GM12892 (cell line): Measurements from ENCODE around the gene DSCAML1.
A peak's percentile ranks its signal among the peaks of the same experiment; 100 is the strongest.

ENCODE experiments used
- DNase-seq: peaks from one replicate; pipeline ENCODE4 v3.0.0; 2011; ENCODE audit not compliant: insufficient read length
- FAIRE-seq: peaks from 2 replicates; lab custom pipeline; 2011; peaks lifted over from hg19 to GRCh38; lab: Jason Lieb, UNC
- POLR2A ChIP-seq: IDR thresholded peaks from 2 replicates; pipeline ENCODE4 v1.6.1; 2011; ENCODE audit warnings: low read depth, low read length, control low read depth
- POLR2AphosphoS5 ChIP-seq: IDR thresholded peaks from 2 replicates; pipeline ENCODE4 v1.6.1; 2011; ENCODE audit warnings: low read depth, low read length, control low read depth
- TAF1 ChIP-seq: IDR thresholded peaks from 2 replicates; pipeline ENCODE4 v1.6.1; 2011; ENCODE audit warnings: low read depth, mild to moderate bottlenecking, control low read depth, low read length, borderline replicate concordance

Gene DSCAML1

GRCh38 chr11:117710211-117710610, 86.8 kb downstream of the DSCAML1 start:
- DNase-seq (no peak), FAIRE-seq (no peak)
- no peak for TF ChIP-seq POLR2AphosphoS5
- TF ChIP-seq POLR2A = no peak

- FAIRE-seq = no peak
- TF ChIP-seq TAF1 (no peak), POLR2A (no peak), POLR2AphosphoS5 (no peak)
- DNase-seq = no peak
These were observed 90.6 kb downstream of the DSCAML1 start for GRCh38 chr11:117706322-117706814.

- TF ChIP-seq POLR2AphosphoS5 = no peak
- no peak for TF ChIP-seq TAF1
- no peak for TF ChIP-seq POLR2A
- FAIRE-seq = no peak
- DNase-seq = no peak
These were observed 91.2 kb downstream of the DSCAML1 start for GRCh38 chr11:117705866-117706265.

DNA sequence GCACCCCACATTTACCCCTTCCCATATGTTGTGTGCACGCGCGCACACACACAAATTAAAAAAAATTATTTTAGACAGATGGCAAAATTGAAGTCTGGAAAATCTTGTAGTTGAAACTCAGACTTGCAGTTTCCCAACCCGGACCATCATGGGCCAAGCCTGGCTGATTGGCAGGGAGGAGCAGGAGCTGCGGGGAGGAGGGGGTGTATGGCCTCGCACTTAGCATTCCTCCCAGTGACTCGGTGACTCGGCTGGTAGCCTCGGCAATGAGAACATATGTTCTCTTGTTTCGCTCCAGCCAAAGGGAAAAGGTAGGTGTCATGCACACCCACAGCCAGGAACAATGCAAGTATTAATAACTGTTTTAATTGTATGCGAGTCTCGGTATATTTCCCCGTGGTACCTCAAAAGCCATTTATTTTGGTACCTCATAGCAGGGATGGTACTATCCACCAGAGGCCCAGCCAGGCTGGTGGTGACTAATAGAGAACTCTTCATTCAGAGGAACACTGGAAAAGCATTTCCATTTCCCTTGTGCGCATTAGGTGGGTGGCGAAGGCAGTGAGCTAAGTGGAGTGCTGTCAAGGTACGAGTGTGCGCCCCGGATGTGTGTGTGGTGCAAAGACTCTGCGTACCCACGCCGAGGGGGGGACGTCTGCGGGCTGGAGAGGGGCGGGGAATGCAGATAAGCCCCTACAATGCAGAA, 92.5 kb downstream of the DSCAML1 start:
- TF ChIP-seq POLR2AphosphoS5 (no peak), POLR2A (no peak), TAF1 (no peak)
- FAIRE-seq (no peak), DNase-seq (no peak)

DNA sequence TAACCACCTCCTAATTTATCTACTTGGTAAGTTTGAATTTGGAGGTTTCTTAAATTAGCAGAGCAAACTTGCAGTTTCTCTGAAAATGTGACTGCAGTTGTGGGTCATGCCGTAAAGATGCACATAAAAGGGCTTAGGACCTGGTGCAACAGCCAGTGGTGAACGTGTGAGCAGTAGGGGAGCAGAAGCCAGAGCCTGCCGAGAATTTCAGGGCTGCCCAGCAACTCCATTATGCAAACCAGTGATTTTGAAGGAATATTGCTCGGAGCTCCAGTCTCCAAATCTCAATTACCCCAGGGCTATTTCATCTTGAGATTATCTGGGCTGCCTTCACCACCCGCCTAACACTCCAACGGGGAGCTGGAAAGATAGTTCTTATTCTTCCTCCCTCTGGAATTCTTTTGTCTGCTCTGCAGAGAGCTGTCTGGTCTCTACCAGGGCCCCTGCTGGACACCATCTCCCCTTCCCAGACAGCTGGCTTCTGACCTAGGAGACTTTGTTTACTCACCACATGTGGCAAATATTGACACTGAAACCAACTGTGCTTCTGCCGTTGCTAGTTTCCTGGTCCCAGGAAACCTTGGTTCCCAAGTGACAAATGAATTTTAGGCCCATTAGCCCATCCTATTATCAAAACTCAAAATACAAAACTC, 93.9 kb downstream of the DSCAML1 start:
- FAIRE-seq = no peak
- no peak for DNase-seq

GRCh38 chr11:117701781-117702180, 95.2 kb downstream of the DSCAML1 start:
- DNase-seq = no peak
- FAIRE-seq = no peak
- TF ChIP-seq TAF1 (no peak), POLR2AphosphoS5 (no peak), POLR2A (no peak)

More for the DNA sequence above, 93.9 kb downstream of the DSCAML1 start:
- TF ChIP-seq POLR2A (no peak), TAF1 (no peak), POLR2AphosphoS5 (no peak)

DNA sequence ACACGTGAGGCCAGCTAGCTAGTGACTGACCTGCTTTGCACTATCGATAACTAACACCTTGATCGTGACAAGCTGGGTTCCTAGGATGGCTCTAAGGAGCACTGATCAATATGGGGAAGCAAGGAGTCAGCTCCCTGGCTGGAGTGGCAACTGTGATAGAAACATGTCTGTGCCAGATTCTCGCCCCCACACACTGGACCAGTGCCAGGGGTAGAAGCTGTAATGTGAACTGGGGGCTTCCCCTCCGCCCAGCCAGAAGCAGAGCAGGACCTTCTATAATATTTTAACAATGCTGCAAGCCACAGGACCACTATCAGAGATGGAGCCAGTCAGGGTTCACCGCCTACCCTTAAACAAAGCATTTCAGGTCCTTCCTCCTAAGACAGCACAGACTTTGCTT, 96.5 kb downstream of the DSCAML1 start:
- DNase-seq (no peak), FAIRE-seq (peak; percentile 36)
- TF ChIP-seq POLR2A (no peak), TAF1 (no peak), POLR2AphosphoS5 (no peak)

GRCh38 chr11:117697319-117697718, 99.7 kb downstream of the DSCAML1 start:
- DNase-seq = no peak
- TF ChIP-seq POLR2A (no peak), TAF1 (no peak), POLR2AphosphoS5 (no peak)
- no peak for FAIRE-seq

- TF ChIP-seq TAF1 (no peak), POLR2AphosphoS5 (no peak), POLR2A (no peak)
- peak; percentile 40 for FAIRE-seq
- no peak for DNase-seq
These were observed 100.5 kb downstream of the DSCAML1 start for GRCh38 chr11:117696540-117696939.

DNA sequence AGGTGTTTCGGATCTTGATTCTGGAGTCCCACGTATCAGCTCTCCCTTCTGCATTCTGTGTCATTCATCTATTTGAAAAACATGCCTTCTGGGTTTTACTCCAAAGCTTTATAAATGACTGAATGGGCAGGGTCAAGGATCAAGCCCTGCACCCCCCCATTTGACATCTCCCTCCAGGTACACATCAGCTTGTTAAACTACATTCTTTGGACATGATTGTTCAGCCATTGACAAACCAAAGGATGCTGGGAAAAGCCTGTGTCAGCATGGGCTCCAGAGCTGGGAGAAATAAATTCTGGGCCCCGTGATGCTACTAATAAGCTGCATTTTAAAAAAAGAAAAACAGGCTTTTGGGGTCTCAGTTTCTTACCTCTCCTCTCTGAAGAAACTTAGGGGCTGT, 103.7 kb downstream of the DSCAML1 start:
- FAIRE-seq (no peak), DNase-seq (no peak)
- TF ChIP-seq TAF1 = no peak
- no peak for TF ChIP-seq POLR2A
- TF ChIP-seq POLR2AphosphoS5 = no peak

DNA sequence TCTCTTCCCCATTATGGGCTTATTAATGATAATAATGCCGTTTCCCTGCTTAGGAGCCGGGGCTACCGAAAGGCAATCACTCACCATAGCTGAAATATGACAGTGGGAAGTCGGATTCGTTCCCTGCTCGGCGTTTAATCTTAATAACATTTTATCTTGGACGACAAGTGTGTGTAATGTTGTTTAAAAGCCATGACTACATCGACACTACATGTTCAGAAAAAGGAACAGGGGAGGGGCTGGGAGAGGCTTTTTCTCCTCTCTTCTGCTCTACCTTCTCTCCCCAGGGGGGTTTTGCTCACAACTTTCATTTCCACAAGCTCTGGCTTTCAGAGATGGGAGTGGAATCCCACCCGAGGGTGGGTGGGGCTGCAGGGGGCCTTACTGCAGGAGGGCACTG, 105.5 kb downstream of the DSCAML1 start:
- no peak for DNase-seq
- TF ChIP-seq TAF1 = no peak
- no peak for TF ChIP-seq POLR2AphosphoS5
- no peak for TF ChIP-seq POLR2A
- FAIRE-seq = no peak

GRCh38 chr11:117691218-117691514, 105.8 kb downstream of the DSCAML1 start:
- no peak for FAIRE-seq
- TF ChIP-seq POLR2A = no peak
- TF ChIP-seq TAF1 = no peak
- TF ChIP-seq POLR2AphosphoS5 = no peak
- DNase-seq = no peak
